ENCODE results near the gene GNB4.

The GNB4 gene

DNA sequence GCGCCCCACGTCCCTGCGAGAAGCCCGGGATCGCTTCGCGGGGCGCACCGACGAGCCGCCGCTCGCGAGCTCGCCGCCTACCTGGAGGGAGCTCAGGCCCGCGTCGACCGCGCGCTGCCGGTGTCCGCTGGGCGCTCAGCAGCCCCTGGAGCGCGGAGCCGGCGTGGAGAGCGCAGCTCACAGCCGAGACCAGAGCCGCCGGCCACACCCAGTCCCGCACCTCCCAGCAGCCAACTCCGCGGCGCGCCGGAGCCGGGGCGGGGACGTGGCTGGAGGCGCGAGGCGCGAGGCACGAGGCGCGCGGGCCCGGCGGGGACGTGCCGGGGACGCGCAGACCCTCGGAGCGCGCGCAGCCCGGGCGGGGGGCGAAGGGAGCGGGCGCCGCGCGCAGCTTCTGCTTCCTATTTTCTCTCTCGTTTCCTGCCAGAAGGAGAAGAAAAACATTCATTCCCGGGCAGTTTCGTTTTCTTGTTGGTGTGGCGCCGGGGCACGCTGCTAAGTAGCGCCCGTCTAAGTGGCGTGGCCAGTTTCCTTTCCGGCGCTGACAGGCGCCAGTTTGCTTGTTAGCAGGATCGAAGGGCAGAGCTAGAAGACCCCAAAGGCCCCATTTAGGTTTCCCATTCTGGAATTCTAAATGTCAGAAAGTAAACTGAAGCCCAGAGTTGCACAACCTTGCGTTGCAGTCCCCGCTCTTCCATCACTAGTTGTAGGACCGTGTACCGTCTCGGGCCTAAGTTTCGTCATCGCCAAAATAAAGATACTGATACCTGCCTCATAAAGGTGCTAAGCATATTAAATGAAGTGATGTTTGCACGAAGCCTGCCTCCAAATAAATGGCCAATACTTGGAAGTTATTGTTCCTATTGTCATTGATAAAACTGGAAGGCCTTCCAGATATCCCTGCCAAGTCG, at the start of gene GNB4:
Gene GNB4, minus strand, starts transcription at position 206 of the 911 bp plus-strand sequence. CDS start 25,270 bp downstream, outside the sequence.
- peak; percentile 95 for DNase-seq (ENCODE audit: low read depth in 1 of 2, low spot score in 1 of 2)
- no peak for TF ChIP-seq JUND (IDR thresholded peaks at IDR 0.05; ENCODE audit: low read depth)
- in situ Hi-C loops (cut with HindIII; ENCODE audit: low pct_unique_long_range_greater_than_20kb, low sequenced_read_pairs) = no loop called here

GRCh38 chr3:179495483-179495882, 44.2 kb upstream of the GNB4 start:
- DNase-seq (ENCODE audit: low read depth in 1 of 2, low spot score in 1 of 2) = no peak
- TF ChIP-seq JUND (IDR thresholded peaks at IDR 0.05; ENCODE audit: low read depth) = no peak
- in situ Hi-C loops (cut with HindIII; ENCODE audit: low pct_unique_long_range_greater_than_20kb, low sequenced_read_pairs) = no loop called here

DNA sequence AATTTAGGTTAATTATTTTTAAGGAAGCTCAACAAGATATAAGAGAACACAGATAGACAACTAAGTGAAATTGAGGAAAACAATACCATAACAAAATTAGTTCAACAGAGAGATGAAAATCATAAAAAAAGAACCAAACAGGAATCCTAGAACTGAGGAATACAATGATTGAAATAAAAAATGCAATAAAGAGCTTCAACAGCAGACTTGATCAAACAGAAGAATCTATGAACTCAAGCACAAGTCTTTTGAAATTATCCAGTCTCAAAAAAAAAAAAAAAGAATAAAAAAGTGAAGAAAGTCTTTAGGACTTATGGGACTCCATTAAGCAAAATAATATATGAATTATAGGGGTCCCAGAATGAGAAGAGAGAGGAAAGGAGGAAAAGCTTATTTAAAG, 42.0 kb upstream of the GNB4 start:
- TF ChIP-seq JUND (IDR thresholded peaks at IDR 0.05; ENCODE audit: low read depth) = no peak
- in situ Hi-C loops (cut with HindIII; ENCODE audit: low pct_unique_long_range_greater_than_20kb, low sequenced_read_pairs) = no loop called here
- DNase-seq (ENCODE audit: low read depth in 1 of 2, low spot score in 1 of 2) = no peak

- DNase-seq (ENCODE audit: low read depth in 1 of 2, low spot score in 1 of 2) = no peak
- no peak for TF ChIP-seq JUND (IDR thresholded peaks at IDR 0.05; ENCODE audit: low read depth)
- in situ Hi-C loops (cut with HindIII; ENCODE audit: low pct_unique_long_range_greater_than_20kb, low sequenced_read_pairs) = no loop called here
Observed at GRCh38 chr3:179488213-179488612, 36.9 kb upstream of the GNB4 start.

GRCh38 chr3:179486806-179487205, 35.5 kb upstream of the GNB4 start:
- DNase-seq (ENCODE audit: low read depth in 1 of 2, low spot score in 1 of 2) = no peak
- no peak for TF ChIP-seq JUND (IDR thresholded peaks at IDR 0.05; ENCODE audit: low read depth)
- in situ Hi-C loops (cut with HindIII; ENCODE audit: low pct_unique_long_range_greater_than_20kb, low sequenced_read_pairs) = no loop called here

- in situ Hi-C loops (cut with HindIII; ENCODE audit: low pct_unique_long_range_greater_than_20kb, low sequenced_read_pairs) = no loop called here
- TF ChIP-seq JUND (IDR thresholded peaks at IDR 0.05; ENCODE audit: low read depth) = no peak
- DNase-seq (ENCODE audit: low read depth in 1 of 2, low spot score in 1 of 2) = no peak
Observed at GRCh38 chr3:179482857-179483256, 31.6 kb upstream of the GNB4 start.

DNA sequence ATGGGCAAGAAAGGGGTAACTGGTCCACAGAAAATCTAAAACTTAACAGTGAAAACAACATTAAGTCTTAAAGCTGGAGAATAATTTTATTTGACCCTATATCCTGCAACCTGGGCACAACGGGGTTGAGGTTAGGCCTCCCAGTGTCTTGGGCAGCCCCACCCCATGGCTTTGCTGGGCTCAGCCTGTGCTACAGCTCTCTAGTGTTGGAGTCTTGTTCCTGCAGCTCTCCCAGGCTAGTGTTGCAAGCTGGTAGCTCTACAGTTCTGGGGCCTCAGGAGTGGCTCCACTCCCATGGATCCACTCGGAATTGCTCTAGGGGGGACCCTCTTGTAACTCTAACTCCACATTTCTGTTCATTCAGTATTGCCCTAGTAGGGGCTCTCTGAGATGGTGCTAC, 24.9 kb upstream of the GNB4 start:
- in situ Hi-C loops (cut with HindIII; ENCODE audit: low pct_unique_long_range_greater_than_20kb, low sequenced_read_pairs) = no loop called here
- peak in 1 of 2 experiments; percentile 65 for DNase-seq (ENCODE audit: low read depth in 1 of 2, low spot score in 1 of 2)
- TF ChIP-seq JUND (IDR thresholded peaks at IDR 0.05; ENCODE audit: low read depth) = no peak

DNA sequence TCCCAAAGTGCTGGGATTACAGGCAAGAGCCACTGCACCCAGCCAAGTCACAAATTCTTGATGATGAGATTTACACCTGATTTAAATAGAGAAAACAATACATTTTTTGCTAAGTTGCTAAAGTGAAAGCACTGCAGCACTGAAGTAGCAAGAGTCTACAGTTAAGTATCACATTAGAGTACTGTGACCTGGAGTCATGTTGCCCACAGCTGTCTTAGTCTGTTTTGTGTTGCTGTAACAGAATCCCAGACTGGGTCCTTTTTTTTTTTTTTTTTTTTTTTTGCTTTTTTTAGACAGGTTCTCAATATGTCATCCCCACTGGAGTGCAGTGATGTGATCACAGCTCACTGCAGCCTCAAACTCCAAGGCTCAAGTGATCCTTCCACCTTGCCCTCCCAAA, 23.2 kb upstream of the GNB4 start:
- TF ChIP-seq JUND (IDR thresholded peaks at IDR 0.05; ENCODE audit: low read depth) = no peak
- in situ Hi-C loops (cut with HindIII; ENCODE audit: low pct_unique_long_range_greater_than_20kb, low sequenced_read_pairs) = no loop called here
- DNase-seq (ENCODE audit: low read depth in 1 of 2, low spot score in 1 of 2) = no peak

- in situ Hi-C loops (cut with HindIII; ENCODE audit: low pct_unique_long_range_greater_than_20kb, low sequenced_read_pairs) = no loop called here
- no peak for TF ChIP-seq JUND (IDR thresholded peaks at IDR 0.05; ENCODE audit: low read depth)
- DNase-seq (ENCODE audit: low read depth in 1 of 2, low spot score in 1 of 2) = no peak
Observed at GRCh38 chr3:179473565-179473964, 22.3 kb upstream of the GNB4 start.

DNA sequence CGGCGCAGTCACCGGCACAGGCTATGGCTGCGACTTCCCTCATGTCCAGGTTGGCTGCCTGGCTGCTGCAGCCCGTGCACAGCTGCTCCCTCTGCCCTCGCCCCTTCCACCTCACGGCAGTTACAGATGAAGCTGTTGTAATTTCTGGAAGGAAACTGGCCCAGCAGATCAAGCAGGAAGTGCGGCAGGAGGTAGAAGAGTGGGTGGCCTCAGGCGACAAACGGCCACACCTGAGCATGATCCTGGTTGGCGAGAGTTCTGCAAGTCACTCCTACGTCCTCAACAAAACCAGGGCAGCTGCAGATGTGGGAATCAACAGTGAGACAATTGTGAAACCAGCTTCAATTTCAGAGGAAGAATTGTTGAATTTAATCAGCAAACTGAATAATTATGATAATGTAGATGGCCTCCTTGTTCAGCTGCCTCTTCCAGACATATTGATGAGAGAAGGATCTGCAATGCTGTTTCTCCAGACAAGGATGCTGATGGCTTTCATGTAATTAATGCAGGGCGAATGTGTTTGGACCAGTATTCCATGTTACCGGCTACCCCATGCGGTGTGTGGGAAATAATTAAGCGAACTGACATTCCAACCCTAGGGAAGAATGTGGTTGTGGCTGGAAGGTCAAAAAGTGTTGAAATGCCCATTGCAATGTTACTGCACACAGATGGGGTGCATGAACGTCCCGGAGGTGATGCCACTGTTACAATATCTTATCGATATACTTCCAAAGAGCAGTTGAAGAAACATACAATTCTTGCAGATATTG, 13.2 kb upstream of the GNB4 start:
- peak; percentile 62 to 97 for DNase-seq (ENCODE audit: low read depth in 1 of 2, low spot score in 1 of 2)
- in situ Hi-C loops (cut with HindIII; ENCODE audit: low pct_unique_long_range_greater_than_20kb, low sequenced_read_pairs) = no loop called here
- no peak; the same call in 1 of the 2 replicates for TF ChIP-seq JUND (IDR thresholded peaks at IDR 0.05; ENCODE audit: low read depth)

DNA sequence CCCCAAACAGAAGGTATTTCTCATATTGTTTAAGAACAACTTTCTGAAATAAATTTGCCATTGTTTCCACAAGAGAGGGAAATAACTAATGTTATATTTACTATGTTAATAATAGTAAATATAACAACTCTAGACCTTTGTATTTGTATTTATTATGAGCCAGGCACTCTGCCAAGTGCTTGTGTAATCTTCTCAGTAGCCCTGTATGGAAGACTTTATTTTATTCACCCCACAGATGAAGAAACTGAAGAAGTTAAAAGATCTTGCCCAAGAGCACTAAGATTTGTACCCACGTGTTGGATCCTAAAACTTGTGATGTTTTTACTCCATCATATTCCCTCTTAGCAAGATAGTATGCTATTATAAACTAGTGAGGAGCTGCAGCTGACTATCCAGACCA, 12.0 kb upstream of the GNB4 start:
- TF ChIP-seq JUND (IDR thresholded peaks at IDR 0.05; ENCODE audit: low read depth) = no peak
- in situ Hi-C loops (cut with HindIII; ENCODE audit: low pct_unique_long_range_greater_than_20kb, low sequenced_read_pairs) = no loop called here
- peak in 1 of 2 experiments; percentile 62 for DNase-seq (ENCODE audit: low read depth in 1 of 2, low spot score in 1 of 2)

DNA sequence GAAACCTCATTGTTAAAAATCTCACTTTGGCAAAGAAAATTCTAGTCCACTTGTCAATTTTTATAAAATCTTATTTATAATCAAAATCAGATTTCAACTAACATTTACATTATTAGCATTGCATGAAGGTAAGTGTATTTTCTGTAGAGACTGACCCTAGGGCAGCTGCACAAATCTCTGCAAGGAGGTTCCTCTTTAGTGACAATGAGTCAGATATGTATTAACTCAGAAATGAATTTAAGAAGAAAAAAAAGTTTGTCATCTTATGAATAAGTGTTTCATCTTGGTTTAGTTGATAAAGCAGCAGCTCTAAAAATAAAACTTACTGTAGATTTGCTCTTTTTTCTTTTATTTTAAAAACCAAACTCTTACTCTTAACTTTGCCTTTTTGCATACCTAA, 9.0 kb upstream of the GNB4 start:
- TF ChIP-seq JUND (IDR thresholded peaks at IDR 0.05; ENCODE audit: low read depth) = no peak
- no peak for DNase-seq (ENCODE audit: low read depth in 1 of 2, low spot score in 1 of 2)
- in situ Hi-C loops (cut with HindIII; ENCODE audit: low pct_unique_long_range_greater_than_20kb, low sequenced_read_pairs) = no loop called here

DNA sequence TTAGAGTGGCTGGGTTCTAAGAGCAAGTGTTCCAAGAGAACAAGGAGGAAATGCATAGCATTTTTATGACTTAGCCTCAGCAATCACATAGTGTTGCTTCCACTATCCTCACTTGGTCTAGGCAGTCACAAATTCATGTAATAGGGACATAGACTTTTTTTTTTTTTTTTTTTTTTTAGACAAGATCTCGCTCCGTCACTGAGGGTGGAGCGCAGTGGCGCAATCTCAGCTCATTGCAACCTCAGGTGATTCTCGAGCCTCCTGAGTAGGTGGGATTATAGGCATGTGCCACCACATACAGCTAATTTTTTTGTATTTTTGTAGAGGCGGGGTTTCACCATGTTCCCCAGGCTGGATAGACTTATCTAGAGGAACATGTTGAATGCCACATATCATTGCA, 4.7 kb upstream of the GNB4 start:
- DNase-seq (ENCODE audit: low read depth in 1 of 2, low spot score in 1 of 2) = no peak
- in situ Hi-C loops (cut with HindIII; ENCODE audit: low pct_unique_long_range_greater_than_20kb, low sequenced_read_pairs) = no loop called here
- TF ChIP-seq JUND (IDR thresholded peaks at IDR 0.05; ENCODE audit: low read depth) = no peak

All from T47D (cell line).